Uterus (tissue), 4 donors: Measurements from ENCODE around the gene CHN2. TPM values are rescaled to one million over a fixed set of nuclear protein-coding genes. Genes with fewer than 3 reads are reported as not detected.
A peak's percentile ranks its signal among the peaks of the same experiment; 100 is the strongest.

ENCODE experiments used
- DNase-seq, 2 donors: peaks; one replicate each; pipeline ENCODE4 v3.0.0-alpha.2; 2019 to 2020
- H3K27ac ChIP-seq, 2 donors: fragments of 200-600 bp; sonication (generic); 1 replicate in 1 of 2; 2 replicates in 1 of 2; pipeline ENCODE4 v1.5.1; 2016 to 2018
- H3K27me3 ChIP-seq, 2 donors: fragments of 200-600 bp; sonication (generic); one replicate each; pipeline ENCODE4 v1.5.1; 2018 to 2019; ENCODE audit warnings: control low read depth in 1 of 2
- H3K36me3 ChIP-seq, 2 donors: fragments of 200-600 bp; sonication (generic); one replicate each; pipeline ENCODE4 v1.5.1; 2019; ENCODE audit warnings: control low read depth in 1 of 2
- H3K4me1 ChIP-seq, 2 donors: fragments of 200-600 bp; sonication (generic); one replicate each; pipeline ENCODE4 v1.5.1; 2018 to 2019; ENCODE audit warnings: control low read depth in 1 of 2
- H3K4me3 ChIP-seq, 2 donors: fragments of 200-600 bp; sonication (generic); 1 replicate in 1 of 2; 2 replicates in 1 of 2; pipeline ENCODE4 v1.5.1; 2018 to 2019; ENCODE audit warnings: mild to moderate bottlenecking in 1 of 2
- H3K9me3 ChIP-seq, 2 donors: fragments of 200-600 bp; sonication (generic); one replicate each; pipeline ENCODE4 v1.5.1; 2019; ENCODE audit warnings: control low read depth in 1 of 2
- CTCF ChIP-seq, 4 experiments: fragments of 200-600 bp in 2 of 4; fragments of 450-650 bp in 2 of 4; sonication (generic) in 2 of 4; IDR thresholded peaks; one replicate each; pipeline ENCODE4 v1.5.1; 2016 to 2019; ENCODE audit warnings: antibody characterized with exemption in 4 of 4, mild to moderate bottlenecking in 2 of 4, moderate library complexity in 1 of 4
- POLR2A ChIP-seq, 2 donors: fragments of 450-650 bp; IDR thresholded peaks; one replicate each; pipeline ENCODE4 v1.6.1; 2016; ENCODE audit warnings: antibody characterized with exemption in 2 of 2, mild to moderate bottlenecking in 1 of 2, moderate library complexity in 1 of 2
- intact Hi-C: fragments of 100-400 bp; cut with DNase I; formaldehyde crosslinking; loops from one replicate; pipeline ENCODE4 v1.15.1; 2023; ENCODE audit warnings: low total_unique reads
- total RNA-seq, 4 donors: library from RNA; depleted of rRNA in 3 of 4; stranded (reverse); fragments of >200 nt in 3 of 4; gene quantifications; one replicate each; pipeline versions ENCODE4 v1.1.0 to v1.2.4, GENCODE V29; 2014 to 2023
- donor health status: DM: yes; HTN: yes; CAD: no.

Gene CHN2
- total RNA-seq, 4 donors from 2014 or later, result 9.8 to 22.9 (median 18.3) TPM

DNA sequence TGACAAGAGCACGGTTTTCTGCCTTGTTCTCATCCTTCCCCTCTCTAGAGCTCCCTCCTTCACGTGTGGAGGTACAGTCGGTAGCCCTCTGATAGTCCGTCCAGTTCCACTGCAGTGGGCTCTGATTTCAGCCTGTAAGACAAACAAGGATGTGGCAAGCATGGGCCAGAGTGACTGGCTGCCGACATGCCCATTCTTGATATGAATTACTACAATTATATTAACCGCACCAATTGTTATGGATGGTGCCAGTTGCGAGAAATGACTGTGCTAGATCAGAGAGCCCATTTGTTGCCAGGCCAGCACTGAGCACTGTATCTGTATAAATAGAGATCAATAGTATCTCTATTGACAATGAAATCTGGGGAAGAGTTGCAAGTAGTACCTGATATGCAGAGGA is 146.6 kb downstream of the CHN2 start:
- H3K4me1 ChIP-seq, result no peaks in the 10 kb centered on the region
- TF ChIP-seq CTCF (IDR thresholded peaks at IDR 0.05) (no peak), POLR2A (IDR thresholded peaks at IDR 0.05) (no peak)
- no peak overlapping the region for H3K27ac ChIP-seq
- no peaks in the 10 kb centered on the region for H3K36me3 ChIP-seq
- intact Hi-C loops, result no loop called here
- H3K9me3 ChIP-seq, result no peaks in the 10 kb centered on the region
- DNase-seq, result no peak
- no peaks in the 10 kb centered on the region for H3K27me3 ChIP-seq
- no peak overlapping the region for H3K4me3 ChIP-seq

GRCh38 chr7:29342761-29343160 is 148.2 kb downstream of the CHN2 start:
- DNase-seq, result no peak
- Histone ChIP-seq H3K4me1 (no peaks in the 10 kb centered on the region), H3K27ac (no peak overlapping the region), H3K27me3 (no peaks in the 10 kb centered on the region), H3K4me3 (no peak overlapping the region), H3K36me3 (no peaks in the 10 kb centered on the region), H3K9me3 (no peaks in the 10 kb centered on the region)
- intact Hi-C loops, result no loop called here
- TF ChIP-seq CTCF (IDR thresholded peaks at IDR 0.05) (no peak), POLR2A (IDR thresholded peaks at IDR 0.05) (no peak)

GRCh38 chr7:29343399-29343798 is 148.8 kb downstream of the CHN2 start:
- Histone ChIP-seq H3K27ac (no peak overlapping the region), H3K9me3 (no peaks in the 10 kb centered on the region), H3K4me3 (no peak overlapping the region), H3K36me3 (no peaks in the 10 kb centered on the region), H3K27me3 (no peaks in the 10 kb centered on the region), H3K4me1 (no peaks in the 10 kb centered on the region)
- no peak for DNase-seq
- intact Hi-C loops, result no loop called here
- TF ChIP-seq CTCF (IDR thresholded peaks at IDR 0.05), result no peak
- TF ChIP-seq POLR2A (IDR thresholded peaks at IDR 0.05), result no peak

DNA sequence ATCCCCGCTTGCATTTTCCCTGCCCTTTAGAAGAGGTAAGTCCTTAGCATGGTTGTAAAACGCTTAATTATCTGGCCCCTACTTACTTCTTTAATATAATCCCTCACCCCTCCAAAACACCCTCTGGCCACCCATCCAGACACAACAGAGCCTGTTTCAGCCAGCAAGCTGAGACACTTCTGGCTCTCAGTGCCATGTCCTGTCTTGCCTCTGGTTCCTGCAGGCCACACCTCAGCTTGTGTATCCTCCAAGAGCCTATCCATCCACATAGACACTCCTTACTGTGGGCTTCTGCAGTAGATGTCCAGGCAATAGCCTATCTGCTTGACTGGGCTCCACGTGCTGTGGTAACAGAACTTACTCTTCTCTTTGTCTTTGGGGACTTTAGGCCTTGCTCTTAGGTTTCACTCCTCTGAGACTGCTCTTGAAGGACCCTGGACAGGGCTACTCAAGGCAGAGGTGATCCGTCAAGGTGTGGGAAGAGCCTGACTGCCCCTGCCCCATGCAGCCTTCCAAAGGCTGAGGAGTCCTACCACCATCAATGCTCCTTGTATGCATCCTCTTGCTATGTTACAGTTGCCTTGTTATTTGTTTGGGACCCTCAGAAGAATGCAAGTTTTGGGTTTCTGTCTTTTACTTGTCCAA is 149.9 kb downstream of the CHN2 start:
- DNase-seq, result no peak
- Histone ChIP-seq H3K4me3 (no peak overlapping the region), H3K27ac (no peak overlapping the region), H3K36me3 (no peaks in the 10 kb centered on the region), H3K9me3 (no peaks in the 10 kb centered on the region), H3K4me1 (no peaks in the 10 kb centered on the region), H3K27me3 (no peaks in the 10 kb centered on the region)
- intact Hi-C loops, result no loop called here
- no peak for TF ChIP-seq POLR2A (IDR thresholded peaks at IDR 0.05)
- no peak for TF ChIP-seq CTCF (IDR thresholded peaks at IDR 0.05)

DNA sequence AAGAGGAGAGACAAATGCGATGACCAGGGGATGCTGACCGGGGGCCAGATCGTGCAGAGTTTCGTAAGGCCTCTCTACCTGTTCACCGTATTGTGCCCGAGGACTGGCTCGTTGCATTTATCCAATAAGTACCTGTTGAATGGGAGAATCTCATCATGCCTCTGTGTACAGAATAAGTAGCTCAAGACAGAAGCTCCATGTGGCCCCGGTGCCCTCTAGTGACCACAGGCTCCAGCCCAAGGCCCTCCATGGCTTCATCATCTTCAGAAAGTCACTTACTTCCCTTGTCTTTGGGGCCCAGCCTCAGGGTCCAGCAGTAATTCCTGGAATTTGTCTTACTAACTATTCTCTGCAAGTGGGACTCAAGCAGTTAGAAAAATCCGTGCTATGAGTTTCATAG is 151.0 kb downstream of the CHN2 start:
- Histone ChIP-seq H3K27me3 (no peaks in the 10 kb centered on the region), H3K4me3 (no peak overlapping the region), H3K27ac (no peak overlapping the region), H3K9me3 (no peaks in the 10 kb centered on the region), H3K4me1 (no peaks in the 10 kb centered on the region), H3K36me3 (no peaks in the 10 kb centered on the region)
- TF ChIP-seq POLR2A (IDR thresholded peaks at IDR 0.05) (no peak), CTCF (IDR thresholded peaks at IDR 0.05) (peak in 1 of 4 experiments; percentile 26)
- intact Hi-C loops, result no loop called here
- peak in 1 of 2 donors; percentile 25 for DNase-seq
